HG03457 (cell line): Measurements from ENCODE around the gene OR2AT4.

Source experiments
- ATAC-seq: cut with Tn5 transposase; IDR thresholded peaks from one replicate; pipeline ENCODE4 v1.9.1; 2021; ENCODE audit warnings: moderate number of reproducible peaks; ENCODE audit not compliant: unreplicated experiment

OR2AT4 gene

GRCh38 chr11:75031771-75032549, 64.7 kb downstream of the OR2AT4 start:
- ATAC-seq = no peak
